ENCODE results near the gene SPACA7.

The SPACA7 gene, protein sequence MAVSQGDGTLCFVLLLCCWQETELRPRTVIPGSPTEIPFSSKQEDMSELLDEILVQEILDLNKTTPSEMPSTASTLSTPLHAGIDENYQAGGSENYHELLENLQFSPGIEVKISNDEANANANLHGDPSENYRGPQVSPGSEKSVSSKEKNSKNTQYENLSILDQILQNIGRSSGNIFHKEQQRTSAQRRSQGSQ

DNA sequence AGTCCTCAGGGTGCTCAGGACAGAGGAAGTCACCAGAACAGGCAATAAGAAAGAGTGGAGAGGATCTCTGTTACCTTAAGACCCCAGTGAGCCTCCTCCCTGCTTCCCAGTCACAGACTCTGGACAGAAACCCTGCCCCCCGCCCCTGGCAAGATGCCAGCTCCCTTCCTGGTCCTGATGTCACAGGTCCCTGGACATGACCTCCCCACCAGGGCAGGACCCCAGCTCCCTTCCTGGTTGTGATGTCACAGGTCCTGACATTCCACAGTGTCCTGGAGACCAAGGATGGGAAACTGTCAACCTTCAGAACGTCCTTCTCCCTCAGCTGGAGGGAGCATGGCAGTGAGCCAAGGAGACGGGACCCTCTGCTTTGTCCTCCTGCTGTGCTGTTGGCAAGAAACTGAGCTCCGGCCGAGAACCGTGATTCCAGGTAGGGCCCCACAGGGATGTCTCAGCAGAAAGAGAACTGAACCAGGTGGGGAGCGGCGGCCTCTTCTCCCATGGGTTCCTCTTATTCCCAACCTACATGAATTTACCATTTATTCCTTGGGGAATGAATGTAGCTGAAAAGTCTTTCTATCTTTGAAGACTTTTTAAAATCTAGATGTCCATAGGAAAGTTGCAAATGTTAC is at the start of gene SPACA7:
TSS of gene SPACA7 (plus strand) at position 306 of the 632 bp plus-strand sequence. CDS start at position 337, 31 bp downstream.
- DNase-seq (ENCODE audit: low read depth, low spot score), result no peak

DNA sequence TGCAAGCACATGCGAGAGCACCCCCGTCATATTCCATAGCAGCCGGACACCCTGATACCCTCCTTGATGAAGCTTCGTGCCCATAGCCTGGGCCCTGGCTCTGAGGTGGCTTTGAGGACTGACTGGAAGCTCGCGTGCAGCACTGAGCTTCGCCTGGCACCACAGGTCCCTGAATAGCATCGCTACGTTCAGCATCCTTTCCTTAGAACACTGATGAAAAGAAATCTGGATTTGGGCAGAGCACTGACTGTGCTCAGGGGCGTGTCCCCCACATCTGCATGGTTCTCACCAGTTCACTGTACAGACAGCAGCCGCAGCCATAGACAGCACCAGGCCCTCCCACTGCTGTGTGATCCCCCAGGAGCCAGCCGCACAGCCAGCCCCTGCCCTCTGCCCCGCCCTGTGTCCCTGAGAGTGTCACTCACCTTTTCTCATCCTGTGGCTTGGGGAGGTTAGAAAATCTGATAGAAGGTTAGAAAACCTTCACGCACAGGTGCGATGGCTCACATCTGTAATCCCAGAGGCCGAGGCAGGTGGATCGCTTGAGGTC is 49.3 kb upstream of the SPACA7 start:
- DNase-seq (ENCODE audit: low read depth, low spot score), result no peak

DNA sequence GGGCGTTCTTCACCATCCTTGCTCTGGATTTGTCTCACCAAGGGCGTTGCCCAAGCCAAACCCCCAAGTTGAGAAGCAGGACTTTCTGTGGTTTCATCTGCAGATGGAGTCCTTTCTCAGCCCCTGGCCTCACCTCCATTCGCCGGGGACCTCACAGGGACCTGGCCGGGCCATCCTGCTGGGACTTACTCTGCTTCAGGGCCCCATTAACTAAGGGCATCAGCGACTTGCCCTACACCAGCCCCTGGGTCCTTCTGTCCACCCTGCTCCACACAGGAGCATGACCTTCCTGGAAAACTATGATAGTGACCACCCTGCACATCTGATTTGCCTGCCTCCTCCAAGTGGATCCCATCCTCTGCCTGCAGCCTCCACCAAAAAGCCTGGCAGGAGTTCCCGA is 47.2 kb upstream of the SPACA7 start:
- no peak for DNase-seq (ENCODE audit: low read depth, low spot score)

DNA sequence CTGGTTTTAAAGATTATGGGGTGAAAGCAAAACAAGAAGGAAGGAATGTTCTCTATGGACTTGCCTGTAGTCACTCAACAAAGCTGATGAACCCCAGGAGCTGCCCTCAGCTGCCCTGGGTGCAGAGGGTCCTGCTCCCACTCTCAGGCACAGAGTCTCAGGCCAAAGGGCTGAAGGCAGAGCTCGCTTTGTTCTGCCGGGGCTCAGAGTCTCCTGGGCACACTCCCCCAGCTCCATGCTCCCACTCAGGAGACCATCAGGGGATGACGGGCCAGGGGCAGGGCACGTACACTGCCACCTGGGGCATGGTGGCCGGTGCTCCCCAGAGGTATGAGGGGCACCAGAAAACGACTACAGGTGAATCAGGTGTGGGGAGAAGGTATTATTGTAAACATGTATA is 46.8 kb upstream of the SPACA7 start:
- DNase-seq (ENCODE audit: low read depth, low spot score), result no peak

DNA sequence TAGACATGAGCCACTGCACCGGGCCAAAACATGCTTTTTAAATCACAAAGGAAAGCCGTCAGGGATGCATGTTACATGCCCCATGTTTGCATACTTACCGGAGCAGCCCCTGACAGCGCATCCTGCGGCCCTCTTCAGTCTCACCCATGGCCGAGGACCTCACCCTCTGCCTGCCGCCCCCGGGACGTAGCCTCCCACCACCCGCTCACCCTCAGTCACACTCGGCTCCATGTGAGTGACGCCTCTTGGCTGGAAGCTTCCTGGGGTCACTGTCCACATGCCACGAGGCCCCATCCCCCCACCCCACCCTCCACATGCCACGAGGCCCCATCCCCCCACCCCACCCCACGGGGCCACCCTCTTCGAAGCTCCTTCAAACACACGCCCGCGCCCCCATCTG is 46.1 kb upstream of the SPACA7 start:
- no peak for DNase-seq (ENCODE audit: low read depth, low spot score)

DNA sequence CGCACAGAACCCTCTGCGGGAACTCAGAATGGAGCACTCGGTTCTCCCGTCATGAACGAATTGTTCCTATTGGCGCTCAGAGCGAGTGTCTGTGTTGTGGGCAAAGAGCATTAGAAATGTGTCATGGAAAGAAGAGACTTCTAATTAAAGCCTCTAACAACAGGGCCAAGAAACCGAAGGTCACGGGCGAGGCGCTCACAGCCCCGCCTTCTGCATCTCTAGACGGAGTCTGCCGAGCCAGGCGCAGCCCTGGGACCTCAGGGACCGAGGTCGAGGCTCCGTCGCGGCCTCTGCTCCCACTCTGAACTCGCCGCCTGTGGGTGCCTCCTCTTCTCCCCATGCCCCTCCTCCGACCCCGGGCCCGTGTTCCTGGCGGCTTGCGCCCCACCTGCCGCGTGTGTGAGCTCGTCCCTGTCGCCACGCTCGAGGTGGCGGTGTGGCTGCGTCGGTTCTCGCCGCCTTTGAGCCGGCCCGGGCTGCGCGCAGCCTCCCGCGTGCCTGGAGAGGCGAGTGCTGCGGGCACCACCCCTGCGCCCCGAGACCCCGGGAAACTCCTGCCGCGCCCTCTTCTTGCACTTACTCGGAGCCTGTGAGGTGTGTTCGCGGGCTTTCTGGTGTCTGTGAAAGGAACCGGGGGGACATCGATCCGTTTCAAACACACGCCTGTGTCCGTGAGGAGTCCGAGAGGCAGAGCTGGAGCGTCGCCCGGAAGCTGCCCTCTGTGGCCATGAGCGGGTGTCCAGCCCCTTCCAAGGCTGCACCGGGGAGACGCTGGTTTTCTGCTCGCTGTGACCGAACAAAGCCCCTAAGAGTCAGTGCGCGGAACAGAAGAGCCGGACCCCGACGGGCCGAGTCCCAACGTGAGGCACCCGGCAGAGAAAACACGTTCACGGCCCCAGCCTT is 45.4 kb upstream of the SPACA7 start:
- peak; percentile 37 for DNase-seq (ENCODE audit: low read depth, low spot score)

DNA sequence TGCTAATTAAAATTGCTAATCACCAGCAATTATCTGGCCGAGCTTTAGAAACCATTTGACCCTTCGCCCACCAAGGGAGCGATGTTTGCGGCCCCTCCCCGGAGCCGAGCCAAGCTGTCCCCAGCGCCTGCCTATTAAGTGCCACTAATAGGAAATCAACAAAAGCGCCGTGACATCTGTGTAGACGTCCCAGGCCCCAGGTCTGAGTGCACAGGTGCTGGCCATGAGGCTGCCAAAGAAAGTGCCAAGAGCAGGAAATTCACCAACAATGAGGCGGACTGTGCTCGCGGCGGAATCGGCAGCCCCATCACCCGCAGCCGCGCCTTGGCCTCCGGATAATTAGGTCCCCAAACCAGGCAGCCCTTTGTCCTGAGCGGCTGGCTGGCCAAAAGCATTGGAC is 44.5 kb upstream of the SPACA7 start:
- peak; percentile 43 for DNase-seq (ENCODE audit: low read depth, low spot score)

DNA sequence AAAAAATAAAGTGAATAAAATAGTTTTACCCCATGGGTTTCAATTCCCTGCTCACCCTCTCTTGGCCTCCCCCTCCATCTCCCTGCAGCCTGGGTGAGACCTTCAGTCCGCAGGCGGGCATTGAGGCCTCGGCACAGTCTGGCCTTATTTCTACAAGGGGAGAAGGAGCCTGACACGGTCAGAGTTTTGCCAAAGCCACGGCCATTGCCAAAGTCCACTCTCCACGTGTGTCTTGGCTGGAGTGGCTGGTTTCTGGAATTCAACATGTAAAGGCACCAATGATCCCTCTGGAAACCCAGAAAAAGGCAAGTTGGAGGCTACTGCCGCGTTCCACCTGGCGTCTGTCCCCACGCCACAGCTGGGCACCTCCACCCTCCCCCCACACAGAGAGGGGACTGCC is 43.4 kb upstream of the SPACA7 start:
- no peak for DNase-seq (ENCODE audit: low read depth, low spot score)

DNA sequence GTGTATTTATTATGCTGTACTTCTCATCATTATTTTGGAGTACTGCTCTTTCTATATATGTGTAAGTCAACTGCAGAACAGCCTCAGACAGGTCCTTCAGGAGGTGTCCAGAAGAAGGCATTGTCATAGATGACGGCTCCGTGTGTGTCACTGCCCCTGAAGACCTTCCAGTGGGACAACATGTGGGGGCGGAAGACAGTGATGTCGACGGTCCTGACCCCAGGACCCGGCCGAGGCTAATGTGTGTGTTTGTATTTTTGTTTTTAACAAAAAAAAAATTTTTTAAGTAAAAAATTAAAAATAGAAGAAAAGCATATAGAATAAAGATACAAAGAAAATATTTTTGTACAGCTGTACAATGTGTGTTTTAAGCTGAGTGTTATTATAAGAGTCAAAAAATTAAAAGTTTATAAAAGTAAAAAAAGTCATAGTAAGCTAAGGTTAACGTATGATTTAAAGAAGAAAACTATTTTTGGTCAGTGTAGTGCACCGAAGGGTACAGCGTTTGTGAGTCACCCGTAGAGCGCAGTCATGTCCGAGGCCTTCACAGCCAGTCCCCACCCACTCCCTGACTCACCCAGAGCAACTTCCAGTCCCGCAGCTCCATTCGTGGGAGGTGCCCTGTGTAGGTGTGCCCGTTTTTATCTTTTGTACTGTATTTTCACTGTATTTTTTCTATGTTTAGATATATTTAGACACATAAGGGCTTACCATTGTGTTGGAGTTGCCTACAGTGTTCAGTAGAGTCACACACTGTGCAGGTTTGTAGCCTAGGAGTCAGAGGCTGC is 42.2 kb upstream of the SPACA7 start:
- DNase-seq (ENCODE audit: low read depth, low spot score), result no peak

DNA sequence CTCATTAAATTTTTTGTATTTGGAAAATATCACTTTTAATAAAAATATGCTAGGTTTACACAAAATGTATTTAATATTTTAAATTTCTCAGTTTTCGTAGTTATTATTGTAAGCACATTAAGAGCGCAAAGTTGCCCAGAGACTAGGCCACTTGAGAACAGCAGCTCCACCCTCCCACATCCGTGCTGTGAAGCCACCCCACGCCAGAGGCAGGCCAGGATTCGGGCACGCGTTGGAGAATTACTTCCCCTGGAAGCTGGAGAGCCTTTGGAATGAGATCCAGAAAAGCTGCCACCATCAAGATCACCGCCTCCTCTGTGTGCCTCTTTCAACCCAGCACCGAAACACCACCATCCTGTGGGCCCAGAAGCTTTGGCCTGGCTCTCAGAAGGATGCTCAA is 41.0 kb upstream of the SPACA7 start:
- DNase-seq (ENCODE audit: low read depth, low spot score), result no peak

DNA sequence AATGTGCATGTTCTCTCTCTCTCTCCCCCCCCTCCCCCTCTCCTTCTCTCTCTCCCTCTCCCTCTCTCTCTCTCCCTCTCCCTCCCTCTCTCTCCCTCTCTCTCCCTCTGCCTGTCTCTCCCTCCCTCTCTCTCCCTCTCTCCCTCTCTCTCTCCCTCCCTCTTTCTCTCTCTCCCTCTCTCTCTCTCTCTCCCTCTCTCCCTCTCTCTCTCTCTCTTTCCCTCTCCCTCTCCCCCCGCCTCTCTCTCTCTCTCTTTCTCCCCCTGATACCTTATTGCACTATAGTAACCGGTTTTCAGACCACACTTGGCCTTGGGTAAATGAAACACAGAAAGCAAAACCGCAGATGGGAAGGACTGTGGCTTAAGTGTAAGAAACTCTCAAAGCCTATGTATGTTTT is 34.7 kb upstream of the SPACA7 start:
- DNase-seq (ENCODE audit: low read depth, low spot score), result no peak

DNA sequence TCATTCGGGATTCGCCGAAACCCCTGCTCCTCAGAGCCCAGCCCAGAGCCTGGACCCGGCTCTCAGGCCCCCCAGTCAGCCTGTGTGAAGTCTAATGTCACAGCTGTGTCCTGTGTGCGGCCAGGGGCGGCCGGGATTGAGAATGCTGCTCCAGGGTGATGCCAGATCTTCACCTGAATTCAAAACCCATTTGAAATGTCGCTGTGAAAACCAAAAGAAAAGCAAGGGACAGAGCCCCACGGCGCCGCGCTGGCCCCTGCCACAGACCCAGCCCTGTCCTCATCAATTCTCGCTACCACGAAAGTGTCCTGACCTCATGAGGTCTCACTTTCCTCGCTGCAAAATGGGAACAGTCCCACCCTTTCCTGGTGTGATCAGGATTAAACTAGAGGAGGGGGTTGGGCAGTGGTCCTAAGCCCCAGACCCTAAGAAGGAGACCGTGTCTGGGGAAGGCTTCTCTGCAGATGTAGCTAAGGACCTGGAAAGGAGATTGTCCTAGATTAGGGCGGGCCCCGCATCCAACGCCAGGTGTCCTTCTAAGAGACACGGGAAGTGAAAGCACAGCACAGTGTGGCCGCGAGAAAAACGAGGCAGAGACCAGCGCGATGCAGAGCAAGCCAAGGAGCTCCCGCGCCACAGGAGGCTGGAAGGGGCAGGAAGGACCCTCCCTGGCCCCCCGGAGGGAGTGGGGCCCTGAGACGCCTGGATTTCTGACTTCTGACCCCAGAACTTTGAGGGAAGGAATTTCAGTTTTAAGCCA is 34.0 kb upstream of the SPACA7 start:
- no peak for DNase-seq (ENCODE audit: low read depth, low spot score)

DNA sequence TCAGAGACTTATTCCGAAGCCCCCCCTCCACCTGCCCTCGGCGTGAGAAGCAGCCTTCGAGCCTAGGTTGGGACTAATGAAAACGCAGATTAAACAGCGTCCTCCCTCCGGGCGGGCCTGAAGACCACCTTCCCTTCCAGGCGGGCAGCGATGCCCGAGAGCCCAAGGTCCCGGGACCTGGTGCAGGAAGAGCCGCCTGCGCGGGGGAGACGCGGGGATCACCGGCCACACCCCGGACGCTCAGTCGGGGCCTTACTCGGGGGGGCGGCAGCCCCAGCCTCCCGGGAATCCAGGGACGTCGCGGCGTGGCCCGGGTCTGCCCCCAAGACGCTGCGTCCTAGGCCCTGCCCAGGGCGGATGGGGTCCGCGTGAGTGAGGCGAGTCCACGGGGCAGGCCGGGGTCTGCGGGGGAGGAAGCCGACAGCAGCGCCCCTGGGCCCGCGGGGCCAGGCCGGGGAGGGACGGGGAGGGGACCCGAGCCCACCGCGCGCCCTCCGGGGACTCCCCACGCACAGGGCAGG is 33.3 kb upstream of the SPACA7 start:
- no peak for DNase-seq (ENCODE audit: low read depth, low spot score)

DNA sequence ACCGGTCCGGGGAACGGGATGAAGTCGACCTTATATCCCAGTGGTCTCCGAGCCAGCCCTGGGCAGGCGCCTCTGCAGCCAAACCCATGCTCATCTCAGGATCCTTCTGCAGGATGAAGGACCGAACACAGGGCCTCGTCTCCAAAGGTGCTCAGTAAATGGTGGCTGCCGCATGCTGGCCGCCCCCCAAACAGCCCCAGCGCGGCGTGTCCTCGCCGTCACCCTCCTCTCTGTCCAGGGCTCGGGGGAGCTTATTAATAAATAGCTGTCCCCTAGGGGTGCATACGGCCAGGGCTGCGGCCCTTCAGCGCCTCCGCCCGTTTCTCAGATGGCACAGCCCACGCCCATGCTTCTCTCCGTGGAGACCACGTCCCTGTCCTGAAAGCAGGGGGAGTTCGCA is 32.6 kb upstream of the SPACA7 start:
- DNase-seq (ENCODE audit: low read depth, low spot score), result no peak

DNA sequence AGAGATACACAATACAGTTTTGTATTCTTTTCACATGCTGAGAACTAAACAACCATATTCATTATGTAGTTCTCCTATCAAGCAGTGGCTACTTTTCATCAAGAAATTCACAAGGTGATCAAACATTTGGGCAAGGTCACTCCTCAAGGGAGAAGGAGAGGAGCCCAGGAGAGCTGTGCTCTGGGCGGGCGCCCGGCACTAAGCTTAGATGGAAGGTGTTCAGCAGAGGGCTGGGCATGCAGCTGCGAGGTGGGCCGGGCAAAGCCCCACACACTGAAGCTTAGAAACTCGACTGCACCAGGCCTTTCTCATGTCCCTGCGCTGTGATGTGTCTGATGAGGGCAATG is 30.4 kb upstream of the SPACA7 start:
- DNase-seq (ENCODE audit: low read depth, low spot score), result no peak

DNA sequence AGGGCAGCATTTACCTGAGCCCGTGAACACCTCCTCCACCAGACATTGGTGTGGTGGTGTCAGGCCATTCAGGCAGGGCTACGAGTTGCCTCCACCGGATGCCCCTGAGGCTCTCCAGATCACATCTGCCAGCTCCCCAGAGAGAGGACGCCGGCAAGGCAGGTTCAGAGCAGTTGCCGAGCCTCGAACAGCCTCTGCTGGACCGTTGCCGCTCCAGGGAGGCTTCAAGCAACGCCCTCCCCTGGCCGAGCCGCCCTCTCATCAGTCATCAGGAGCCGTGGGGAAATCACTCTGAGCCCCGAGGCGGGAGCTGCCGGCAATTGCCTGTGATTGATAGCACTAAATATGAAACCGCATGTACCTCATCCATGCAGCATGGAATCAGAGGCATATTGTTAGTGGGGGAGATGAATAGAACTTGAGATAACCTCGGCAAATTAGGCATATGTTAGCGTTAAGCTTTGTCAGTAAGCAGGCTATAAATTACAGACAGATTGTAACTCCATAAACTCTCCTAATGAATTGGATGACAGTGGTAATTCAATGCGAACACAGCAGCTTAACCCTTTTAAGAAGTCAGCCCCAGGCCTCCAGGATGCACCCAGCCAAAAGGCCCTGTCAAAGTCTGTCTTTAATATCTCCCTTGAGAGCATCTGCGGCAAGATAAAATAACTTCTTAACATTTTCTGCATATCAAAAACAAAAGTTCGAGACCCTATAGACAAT is 29.8 kb upstream of the SPACA7 start:
- peak; percentile 75 for DNase-seq (ENCODE audit: low read depth, low spot score)

DNA sequence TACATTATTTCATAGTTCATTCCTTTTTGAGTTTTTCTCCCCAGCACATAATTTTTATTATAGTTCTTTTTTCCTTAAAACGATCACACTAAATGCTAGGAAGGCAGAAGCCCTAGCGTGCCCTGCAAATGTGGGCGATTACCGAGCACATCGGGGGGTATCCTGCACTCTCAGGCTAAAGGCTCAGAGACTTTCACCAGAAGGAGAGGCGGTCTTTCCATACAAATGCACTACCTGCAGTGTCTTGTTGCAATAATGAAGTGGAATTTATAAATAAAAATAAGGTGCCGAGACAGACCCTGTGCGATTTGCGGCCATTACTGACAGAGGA is 29.3 kb upstream of the SPACA7 start:
- no peak for DNase-seq (ENCODE audit: low read depth, low spot score)

DNA sequence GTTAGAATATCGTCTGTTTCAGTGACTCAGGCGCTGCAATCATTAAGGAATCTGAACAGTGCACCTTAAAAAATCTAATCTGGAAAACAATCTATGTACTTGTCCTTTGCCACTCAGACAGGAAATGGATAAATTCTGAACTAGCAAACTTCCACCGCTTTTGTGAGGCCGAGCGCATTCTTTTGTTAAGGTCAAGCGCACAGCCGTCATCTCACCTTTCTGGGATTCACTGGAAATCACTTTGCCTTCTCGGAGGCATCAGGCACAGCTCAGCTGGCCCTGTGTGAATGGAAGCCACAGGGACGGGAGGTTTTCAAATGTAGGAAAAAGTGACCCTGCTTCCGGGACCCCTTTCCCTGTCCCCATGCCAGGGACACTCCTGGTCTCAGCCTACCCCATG is 28.2 kb upstream of the SPACA7 start:
- DNase-seq (ENCODE audit: low read depth, low spot score), result no peak

DNA sequence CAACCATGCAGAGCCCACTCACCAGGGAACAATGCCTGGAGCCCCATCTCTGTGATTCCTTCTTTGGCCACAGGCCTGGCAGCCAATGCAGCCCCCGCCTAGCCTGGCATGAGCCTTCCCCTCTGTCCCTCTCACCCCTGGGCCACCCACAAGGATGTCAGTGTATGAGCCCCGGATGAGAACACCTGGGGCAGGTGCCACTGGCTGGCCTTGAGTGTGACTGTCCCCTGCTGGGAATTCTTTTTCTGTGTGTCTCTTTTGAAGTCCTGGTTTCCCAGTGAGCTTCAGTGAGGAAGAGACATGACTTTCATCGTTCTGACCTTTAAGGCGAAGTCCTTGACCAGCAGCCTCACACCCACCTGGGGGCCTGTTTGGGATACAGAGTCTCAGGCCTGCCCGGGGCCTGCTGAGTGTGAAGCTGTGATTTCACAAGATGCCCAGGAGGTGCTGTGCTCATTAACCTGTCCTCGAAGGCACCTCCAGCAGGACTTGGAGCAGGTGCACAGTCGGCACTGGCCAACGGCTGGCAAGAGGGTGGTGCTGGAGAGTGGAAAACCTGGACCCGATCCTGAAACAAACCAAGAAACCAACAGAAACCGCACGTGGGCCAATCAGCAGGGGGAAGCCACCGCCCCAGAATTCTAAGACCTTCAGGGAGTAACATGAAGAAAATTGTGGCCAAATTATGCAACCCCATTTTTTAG is 27.4 kb upstream of the SPACA7 start:
- no peak for DNase-seq (ENCODE audit: low read depth, low spot score)

DNA sequence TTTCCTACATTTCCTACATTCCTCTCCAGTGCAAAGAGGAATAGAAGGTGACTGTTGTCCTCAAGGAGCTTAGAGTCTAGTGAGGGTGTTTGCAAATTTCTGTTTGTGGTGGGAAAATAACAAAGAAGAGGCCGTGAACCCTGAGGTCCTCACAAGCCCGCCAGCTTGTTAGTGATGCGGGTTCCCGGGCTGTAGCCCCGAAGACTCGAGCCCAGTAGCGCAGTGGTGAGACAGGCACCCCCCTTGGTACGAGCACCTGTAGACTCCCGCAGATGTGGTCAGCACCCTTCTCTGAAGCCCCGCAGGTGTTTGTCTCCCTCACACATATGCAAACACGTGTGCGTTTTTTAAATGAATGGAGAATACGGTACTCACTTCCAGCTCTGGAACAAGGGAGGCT is 26.5 kb upstream of the SPACA7 start:
- no peak for DNase-seq (ENCODE audit: low read depth, low spot score)

Measured in ELF-1 (cell line).